SJCRH30 (cell line): ENCODE measurements around the gene MYO5B. TPM values are rescaled to one million over a fixed set of nuclear protein-coding genes. Genes with fewer than 3 reads are reported as not detected.
A peak's percentile ranks its signal among the peaks of the same experiment; 100 is the strongest.
"Not testable (repeated sequence)": the region's sequence is repeated elsewhere in the genome, so short reads cannot be mapped to it uniquely, and the experiment has no call there.

Source experiments
- DNase-seq, 2 experiments: peaks; one replicate each; pipeline ENCODE4 v3.0.0-alpha.2; 2015 to 2020
- H3K27ac ChIP-seq: fragments of 250-450 bp; sonication (Bioruptor Pico); 2 replicates; pipeline ENCODE4 v1.5.1; 2020; ENCODE audit warnings: mild to moderate bottlenecking, moderate library complexity
- H3K27me3 ChIP-seq: fragments of 250-450 bp; sonication (Bioruptor Pico); 2 replicates; pipeline ENCODE4 v1.5.1; 2020; ENCODE audit warnings: mild to moderate bottlenecking, moderate library complexity
- H3K36me3 ChIP-seq: fragments of 250-450 bp; sonication (Bioruptor Pico); 2 replicates; pipeline ENCODE4 v1.5.1; 2020; ENCODE audit warnings: mild to moderate bottlenecking, moderate library complexity
- H3K4me1 ChIP-seq: fragments of 250-450 bp; sonication (Bioruptor Pico); 2 replicates; pipeline ENCODE4 v1.5.1; 2020; ENCODE audit warnings: mild to moderate bottlenecking, moderate library complexity
- H3K4me3 ChIP-seq: fragments of 250-450 bp; sonication (Bioruptor Pico); 2 replicates; pipeline ENCODE4 v1.5.1; 2020; ENCODE audit warnings: mild to moderate bottlenecking, moderate library complexity
- H3K9me3 ChIP-seq: fragments of 250-450 bp; sonication (Bioruptor Pico); replicated peaks from 2 replicates; pipeline ENCODE4 v1.5.1; 2020; ENCODE audit warnings: mild to moderate bottlenecking, moderate library complexity
- total RNA-seq: library from RNA; depleted of rRNA; stranded (reverse); fragments of >200 nt; shearing (Covaris generic); gene quantifications from 2 replicates; pipeline ENCODE4 v1.2.3, GENCODE V29; 2014; rRNA removed

MYO5B gene
- total RNA-seq, 1 experiment from 2014 or later, result 39.1 TPM

- DNase-seq, result no peak
- Histone ChIP-seq H3K36me3 (peaks cover 48% of the 10 kb centered on the region), H3K9me3 (no peaks in the 10 kb centered on the region), H3K27ac (no peak overlapping the region), H3K4me1 (no peaks in the 10 kb centered on the region), H3K4me3 (no peak overlapping the region), H3K27me3 (no peaks in the 10 kb centered on the region)
Observed at GRCh38 chr18:49798001-49798400, 396.9 kb downstream of the MYO5B start.

- Histone ChIP-seq H3K27ac (no peak overlapping the region), H3K27me3 (no peaks in the 10 kb centered on the region), H3K36me3 (peaks cover 57% of the 10 kb centered on the region), H3K9me3 (no peaks in the 10 kb centered on the region), H3K4me3 (no peak overlapping the region), H3K4me1 (no peaks in the 10 kb centered on the region)
- no peak for DNase-seq
Observed at GRCh38 chr18:49795612-49796552, 399.1 kb downstream of the MYO5B start.

- peaks cover 66% of the 10 kb centered on the region for H3K36me3 ChIP-seq
Observed at GRCh38 chr18:49794743-49795142, 400.2 kb downstream of the MYO5B start.

GRCh38 chr18:49789560-49790134, 405.3 kb downstream of the MYO5B start:
- not testable (repeated sequence) for H3K9me3 ChIP-seq, H3K27me3 ChIP-seq, H3K27ac ChIP-seq, H3K4me1 ChIP-seq, DNase-seq, H3K4me3 ChIP-seq
- H3K36me3 ChIP-seq, result peaks cover 72% of the 10 kb centered on the region

More at GRCh38 chr18:49794743-49795142, 400.2 kb downstream of the MYO5B start:
- no peaks in the 10 kb centered on the region for H3K9me3 ChIP-seq
- no peak overlapping the region for H3K27ac ChIP-seq
- no peaks in the 10 kb centered on the region for H3K4me1 ChIP-seq
- H3K27me3 ChIP-seq, result no peaks in the 10 kb centered on the region
- DNase-seq, result no peak
- no peak overlapping the region for H3K4me3 ChIP-seq

- no peak overlapping the region for H3K27ac ChIP-seq
Observed at GRCh38 chr18:49788327-49788898, 406.5 kb downstream of the MYO5B start.

GRCh38 chr18:49786019-49786720, 408.8 kb downstream of the MYO5B start:
- no peak for DNase-seq
- no peak overlapping the region for H3K4me3 ChIP-seq
- H3K36me3 ChIP-seq, result peaks cover 67% of the 10 kb centered on the region
- no peaks in the 10 kb centered on the region for H3K9me3 ChIP-seq
- H3K27me3 ChIP-seq, result no peaks in the 10 kb centered on the region
- H3K4me1 ChIP-seq, result no peaks in the 10 kb centered on the region
- H3K27ac ChIP-seq, result no peak overlapping the region

More at GRCh38 chr18:49788327-49788898, 406.5 kb downstream of the MYO5B start:
- no peaks in the 10 kb centered on the region for H3K27me3 ChIP-seq
- no peaks in the 10 kb centered on the region for H3K4me1 ChIP-seq
- no peaks in the 10 kb centered on the region for H3K9me3 ChIP-seq
- no peak overlapping the region for H3K4me3 ChIP-seq
- peaks cover 75% of the 10 kb centered on the region for H3K36me3 ChIP-seq
- DNase-seq, result no peak

- H3K9me3 ChIP-seq, result no peaks in the 10 kb centered on the region
- DNase-seq, result no peak
- peaks cover 4% of the 10 kb centered on the region; the same call in 1 of the 2 replicates for H3K4me1 ChIP-seq
- H3K36me3 ChIP-seq, result peaks cover 53% of the 10 kb centered on the region
- no peak overlapping the region for H3K27ac ChIP-seq
- H3K4me3 ChIP-seq, result no peak overlapping the region
- no peaks in the 10 kb centered on the region for H3K27me3 ChIP-seq
Observed at GRCh38 chr18:49784427-49785185, 410.3 kb downstream of the MYO5B start.

GRCh38 chr18:49783631-49784030, 411.3 kb downstream of the MYO5B start:
- H3K36me3 ChIP-seq, result peaks cover 50% of the 10 kb centered on the region
- not testable (repeated sequence) for DNase-seq, H3K27ac ChIP-seq, H3K27me3 ChIP-seq, H3K4me3 ChIP-seq, H3K9me3 ChIP-seq
- H3K4me1 ChIP-seq, result peaks cover 12% of the 10 kb centered on the region

GRCh38 chr18:49778826-49779465, 416.0 kb downstream of the MYO5B start:
- peaks cover 12% of the 10 kb centered on the region for H3K4me1 ChIP-seq
- H3K27ac ChIP-seq, result peak overlapping the region; percentile 27; the same call in 1 of the 2 replicates
- no peak overlapping the region for H3K4me3 ChIP-seq
- peaks cover 19% of the 10 kb centered on the region for H3K36me3 ChIP-seq
- DNase-seq, result peak; percentile 88 to 90
- H3K9me3 ChIP-seq, result peaks cover 4% of the 10 kb centered on the region; the same call in 1 of the 2 replicates
- no peaks in the 10 kb centered on the region for H3K27me3 ChIP-seq

Other genes with a start within 250 kb of the MYO5B start
- gene CFAP53, start 71.3 kb upstream of the MYO5B start, total RNA-seq, result 0.08 TPM in 1 of 2 replicates, not detected in the other
- gene MBD1, start 86.4 kb upstream of the MYO5B start, total RNA-seq, result 34.1 and 42.0 TPM in 2 replicates
- gene CXXC1, start 92.5 kb upstream of the MYO5B start, total RNA-seq, result 38.5 and 43.2 TPM in 2 replicates
- 41.1 and 49.9 TPM in 2 replicates for gene SKA1, start 179.9 kb upstream of the MYO5B start, total RNA-seq